HL-60 (cell line): ENCODE results near the gene PTPRM.

Source experiments
- DNase-seq, 2 experiments: peaks; one replicate each; pipeline ENCODE4 v3.0.0-alpha.2; 2010 to 2020; ENCODE audit warnings: low read depth in 1 of 2, low spot score in 1 of 2
- H3K27ac ChIP-seq: fragments of 250-450 bp; sonication (Bioruptor Pico); replicated peaks from 2 replicates; pipeline ENCODE4 v1.5.1; 2020; ENCODE audit warnings: mild to moderate bottlenecking, moderate library complexity
- H3K27me3 ChIP-seq: fragments of 250-450 bp; sonication (Bioruptor Pico); 2 replicates; pipeline ENCODE4 v1.5.1; 2021; ENCODE audit warnings: mild to moderate bottlenecking, moderate library complexity; ENCODE audit not compliant: insufficient read depth, poor library complexity, severe bottlenecking
- H3K4me3 ChIP-seq: replicated peaks from 2 replicates; pipeline ENCODE4 v1.5.1; 2011; ENCODE audit warnings: mild to moderate bottlenecking, control low read depth, low read length; ENCODE audit not compliant: insufficient read depth
- CTCF ChIP-seq: IDR thresholded peaks from one replicate; pipeline ENCODE4 v1.5.1; 2011; ENCODE audit warnings: low read length, control low read depth, inconsistent platforms; ENCODE audit not compliant: insufficient read depth
- GABPA ChIP-seq: IDR thresholded peaks from 2 replicates; pipeline ENCODE4 v1.6.1; 2012; ENCODE audit warnings: low read depth
- POLR2AphosphoS5 ChIP-seq: IDR thresholded peaks from 2 replicates; pipeline ENCODE4 v1.6.1; 2012; ENCODE audit warnings: low read depth
- REST ChIP-seq: IDR thresholded peaks from 2 replicates; pipeline ENCODE4 v1.6.1; 2012; ENCODE audit warnings: low read depth; ENCODE audit not compliant: insufficient replicate concordance
- SPI1 ChIP-seq: IDR thresholded peaks from 2 replicates; pipeline ENCODE4 v1.6.1; 2012; ENCODE audit warnings: low read depth, mild to moderate bottlenecking, borderline replicate concordance

The PTPRM gene

GRCh38 chr18:8426401-8426800 is 859.3 kb downstream of the PTPRM start:
- no peak for TF ChIP-seq REST
- TF ChIP-seq GABPA: no peak
- no peak for TF ChIP-seq POLR2AphosphoS5
- TF ChIP-seq SPI1: no peak
- TF ChIP-seq CTCF: peak; percentile 32
- no peak for DNase-seq
- H3K27ac ChIP-seq: no peak overlapping the region
- no peaks in the 10 kb centered on the region for H3K27me3 ChIP-seq
- no peak overlapping the region for H3K4me3 ChIP-seq

GRCh38 chr18:8427339-8427738 is 860.2 kb downstream of the PTPRM start:
- H3K27me3 ChIP-seq: no peaks in the 10 kb centered on the region
- TF ChIP-seq REST (no peak), POLR2AphosphoS5 (no peak), GABPA (no peak), SPI1 (no peak), CTCF (no peak)
- no peak overlapping the region for H3K27ac ChIP-seq
- DNase-seq: no peak
- H3K4me3 ChIP-seq: no peak overlapping the region

GRCh38 chr18:8428951-8429350 is 861.8 kb downstream of the PTPRM start:
- no peak for TF ChIP-seq CTCF
- TF ChIP-seq POLR2AphosphoS5: no peak
- TF ChIP-seq SPI1: no peak
- no peak for TF ChIP-seq REST
- TF ChIP-seq GABPA: no peak
- H3K27ac ChIP-seq: no peak overlapping the region
- no peak overlapping the region for H3K4me3 ChIP-seq
- no peak for DNase-seq
- no peaks in the 10 kb centered on the region for H3K27me3 ChIP-seq
